Esophagus squamous epithelium (tissue), 4 donors: ENCODE data around the gene GADD45GIP1.

Experiments
- CTCF ChIP-seq, 6 experiments: fragments of 450-650 bp in 4 of 6; fragments of 200-600 bp in 2 of 6; sonication (generic) in 2 of 6; IDR thresholded peaks; one replicate each; pipeline ENCODE4 v1.5.1; 2016 to 2019; ENCODE audit warnings: antibody characterized with exemption in 6 of 6, mild to moderate bottlenecking in 4 of 6, moderate library complexity in 4 of 6
- POLR2A ChIP-seq, 4 donors: fragments of 450-650 bp; IDR thresholded peaks; one replicate each; pipeline ENCODE4 v1.6.1; 2017; ENCODE audit warnings: antibody characterized with exemption in 4 of 4, mild to moderate bottlenecking in 4 of 4, moderate library complexity in 3 of 4

GRCh38 chr19:13005861-13006370 is 48.9 kb upstream of the GADD45GIP1 start:
- no peak for TF ChIP-seq POLR2A (IDR thresholded peaks at IDR 0.05)
- no peak for TF ChIP-seq CTCF (IDR thresholded peaks at IDR 0.05)
